ENCODE results near the gene TNFSF18. TPM values are rescaled to one million over a fixed set of nuclear protein-coding genes. Genes with fewer than 3 reads are reported as not detected.

TNFSF18 gene
- polyA plus RNA-seq, 3 donors: 0.03 TPM; not detected in 1

- 89 to 91% (median 90%) methylated on average over 2 of the region's 2 CpGs for WGBS, 3 donors
Observed at GRCh38 chr1:172993640-172994039, 57.1 kb downstream of the TNFSF18 start.

GRCh38 chr1:172991674-172992400, 58.9 kb downstream of the TNFSF18 start:
- no peak overlapping the region for H3K27ac ChIP-seq (ENCODE audit: low read depth, low read length)
- 62 to 71% (median 62%) methylated on average over 1 of the region's 1 CpG for WGBS, 3 donors

More at GRCh38 chr1:172993640-172994039, 57.1 kb downstream of the TNFSF18 start:
- H3K27ac ChIP-seq (ENCODE audit: low read depth, low read length): no peak overlapping the region

- 81 to 91% (median 81%) methylated on average over 3 of the region's 3 CpGs for WGBS, 3 donors
- H3K27ac ChIP-seq (ENCODE audit: low read depth, low read length): no peak overlapping the region
Observed at GRCh38 chr1:172990598-172991215, 60.0 kb downstream of the TNFSF18 start.

Other genes with a start within 250 kb of the TNFSF18 start
- 1 to 10 TPM in 1 of 3 donors, under 1 TPM in 2; 0.32 to 1.2 (median 0.49) TPM for gene TNFSF4, start 156.4 kb upstream of the TNFSF18 start, polyA plus RNA-seq

All from adipose tissue (tissue), 3 donors.